Measurements from ENCODE around the gene TLR5. TPM values are rescaled to one million over a fixed set of nuclear protein-coding genes. Genes with fewer than 3 reads are reported as not detected.

TLR5 gene
- total RNA-seq, 2 donors from 2014 or later: not detected

DNA sequence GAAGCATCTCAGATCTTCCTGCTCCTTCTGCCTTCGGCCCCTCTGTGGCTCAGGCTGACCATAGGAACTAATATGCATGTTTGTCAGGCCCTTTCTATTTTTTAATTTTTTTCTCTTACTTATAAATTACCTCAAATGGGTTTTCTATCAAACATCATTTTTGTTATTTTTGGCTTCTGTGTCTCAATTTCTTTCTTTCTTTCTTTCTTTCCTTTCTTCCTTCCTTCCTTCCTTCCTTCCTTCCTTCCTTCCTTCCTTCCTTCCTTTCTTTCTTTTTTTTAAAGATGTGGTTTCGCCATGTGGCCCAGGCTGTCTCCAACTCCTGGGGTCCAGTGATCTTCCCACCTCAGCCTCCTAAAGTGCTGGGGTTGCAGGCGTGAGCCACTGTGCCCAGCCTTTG is 36.2 kb upstream of the TLR5 start:
- WGBS, 2 experiments (ENCODE audit: insufficient coverage in 1 of 2, insufficient read length in 1 of 2): 91 to 94% methylated on average over 2 to 3 of the region's 3 CpGs
- Mint-ChIP-seq H3K4me1 (peaks cover 4% of the 10 kb centered on the region), H3K9me3 (peaks cover 4% of the 10 kb centered on the region), H3K27me3 (ENCODE audit: insufficient read depth) (peaks cover 34% of the 10 kb centered on the region), H3K4me3 (no peak overlapping the region), H3K36me3 (ENCODE audit: low read depth) (no peaks in the 10 kb centered on the region), H3K27ac (no peak overlapping the region)
- Histone ChIP-seq H3K4me3 (ENCODE audit: low read length) (no peak overlapping the region), H3K36me3 (ENCODE audit: control insufficient read depth, insufficient read depth, low read length) (no peaks in the 10 kb centered on the region), H3K4me1 (ENCODE audit: control insufficient read depth, insufficient read depth, low read length) (no peaks in the 10 kb centered on the region), H3K27ac (ENCODE audit: low read depth, low read length) (no peak overlapping the region), H3K27me3 (ENCODE audit: control insufficient read depth, insufficient read depth, low read length, poor library complexity, severe bottlenecking) (peaks cover 16% of the 10 kb centered on the region), H3K9ac (ENCODE audit: extremely low read depth, low read length, poor library complexity, severe bottlenecking) (no peak overlapping the region), H3K9me3 (ENCODE audit: control insufficient read depth, low read length) (no peaks in the 10 kb centered on the region)
- TF ChIP-seq, protein P1, sequence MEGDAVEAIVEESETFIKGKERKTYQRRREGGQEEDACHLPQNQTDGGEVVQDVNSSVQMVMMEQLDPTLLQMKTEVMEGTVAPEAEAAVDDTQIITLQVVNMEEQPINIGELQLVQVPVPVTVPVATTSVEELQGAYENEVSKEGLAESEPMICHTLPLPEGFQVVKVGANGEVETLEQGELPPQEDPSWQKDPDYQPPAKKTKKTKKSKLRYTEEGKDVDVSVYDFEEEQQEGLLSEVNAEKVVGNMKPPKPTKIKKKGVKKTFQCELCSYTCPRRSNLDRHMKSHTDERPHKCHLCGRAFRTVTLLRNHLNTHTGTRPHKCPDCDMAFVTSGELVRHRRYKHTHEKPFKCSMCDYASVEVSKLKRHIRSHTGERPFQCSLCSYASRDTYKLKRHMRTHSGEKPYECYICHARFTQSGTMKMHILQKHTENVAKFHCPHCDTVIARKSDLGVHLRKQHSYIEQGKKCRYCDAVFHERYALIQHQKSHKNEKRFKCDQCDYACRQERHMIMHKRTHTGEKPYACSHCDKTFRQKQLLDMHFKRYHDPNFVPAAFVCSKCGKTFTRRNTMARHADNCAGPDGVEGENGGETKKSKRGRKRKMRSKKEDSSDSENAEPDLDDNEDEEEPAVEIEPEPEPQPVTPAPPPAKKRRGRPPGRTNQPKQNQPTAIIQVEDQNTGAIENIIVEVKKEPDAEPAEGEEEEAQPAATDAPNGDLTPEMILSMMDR (conservative IDR thresholded peaks at IDR 0.05): no peak
- no peak for DNase-seq

DNA sequence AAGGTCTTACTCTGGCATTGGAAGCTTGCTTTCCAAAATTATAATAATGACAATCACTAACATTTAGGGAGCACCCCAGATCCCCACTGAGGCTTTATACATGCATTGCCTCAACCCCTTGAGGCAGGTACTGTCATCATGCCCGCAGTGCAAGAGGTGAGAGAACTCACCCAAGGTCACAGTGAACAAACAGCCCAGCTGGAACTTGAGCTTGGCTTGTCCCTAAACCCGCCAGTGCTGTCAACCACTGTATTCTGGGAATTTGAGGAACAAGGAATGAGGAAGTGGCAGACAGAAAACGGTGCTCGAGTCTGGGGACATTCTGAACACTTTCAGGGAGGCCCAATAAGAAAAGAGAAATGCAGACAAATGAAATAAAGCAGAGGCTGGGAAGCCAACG is 34.6 kb upstream of the TLR5 start:
- 82 to 85% methylated on average over 5 of the region's 5 CpGs for WGBS, 2 experiments (ENCODE audit: insufficient coverage in 1 of 2, insufficient read length in 1 of 2)
- no peak overlapping the region for H3K4me3 Mint-ChIP-seq
- peaks cover 4% of the 10 kb centered on the region for H3K9me3 Mint-ChIP-seq
- no peak overlapping the region for H3K27ac ChIP-seq (ENCODE audit: low read depth, low read length)
- H3K4me1 ChIP-seq (ENCODE audit: control insufficient read depth, insufficient read depth, low read length): no peaks in the 10 kb centered on the region
- H3K36me3 Mint-ChIP-seq (ENCODE audit: low read depth): no peaks in the 10 kb centered on the region
- H3K27me3 ChIP-seq (ENCODE audit: control insufficient read depth, insufficient read depth, low read length, poor library complexity, severe bottlenecking): peaks cover 16% of the 10 kb centered on the region
- no peak overlapping the region for H3K9ac ChIP-seq (ENCODE audit: extremely low read depth, low read length, poor library complexity, severe bottlenecking)
- TF ChIP-seq, protein P1 (conservative IDR thresholded peaks at IDR 0.05): no peak
- H3K4me3 ChIP-seq (ENCODE audit: low read length): no peak overlapping the region
- no peaks in the 10 kb centered on the region for H3K36me3 ChIP-seq (ENCODE audit: control insufficient read depth, insufficient read depth, low read length)
- H3K4me1 Mint-ChIP-seq: peaks cover 4% of the 10 kb centered on the region
- DNase-seq: no peak
- H3K9me3 ChIP-seq (ENCODE audit: control insufficient read depth, low read length): no peaks in the 10 kb centered on the region
- H3K27me3 Mint-ChIP-seq (ENCODE audit: insufficient read depth): peaks cover 33% of the 10 kb centered on the region
- no peak overlapping the region for H3K27ac Mint-ChIP-seq

DNA sequence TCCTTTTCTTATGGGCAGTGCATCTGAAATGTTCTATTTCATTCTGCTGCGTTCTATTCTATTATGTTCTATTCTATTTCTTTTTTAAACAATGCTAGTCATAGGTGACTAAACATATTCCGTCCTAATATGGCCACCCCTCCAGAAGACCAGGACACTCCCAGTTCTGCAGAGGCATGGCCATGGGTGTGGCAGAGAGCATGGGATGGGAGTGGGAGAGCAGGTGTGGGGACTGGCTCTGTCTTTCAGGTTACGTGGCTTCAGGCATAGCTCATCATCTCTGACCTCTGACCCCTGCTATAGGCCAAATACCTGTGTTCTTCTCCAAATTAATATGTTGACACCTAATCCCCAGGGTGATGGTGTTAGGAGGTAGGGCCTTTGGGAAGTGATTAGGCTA is 33.4 kb upstream of the TLR5 start:
- Histone ChIP-seq H3K9ac (ENCODE audit: extremely low read depth, low read length, poor library complexity, severe bottlenecking) (no peak overlapping the region), H3K27ac (ENCODE audit: low read depth, low read length) (no peak overlapping the region), H3K36me3 (ENCODE audit: control insufficient read depth, insufficient read depth, low read length) (no peaks in the 10 kb centered on the region), H3K27me3 (ENCODE audit: control insufficient read depth, insufficient read depth, low read length, poor library complexity, severe bottlenecking) (peaks cover 8% of the 10 kb centered on the region), H3K4me3 (ENCODE audit: low read length) (no peak overlapping the region), H3K9me3 (ENCODE audit: control insufficient read depth, low read length) (no peaks in the 10 kb centered on the region), H3K4me1 (ENCODE audit: control insufficient read depth, insufficient read depth, low read length) (no peaks in the 10 kb centered on the region)
- Mint-ChIP-seq H3K27me3 (ENCODE audit: insufficient read depth) (peaks cover 20% of the 10 kb centered on the region), H3K4me1 (peaks cover 4% of the 10 kb centered on the region), H3K9me3 (peaks cover 7% of the 10 kb centered on the region), H3K36me3 (ENCODE audit: low read depth) (no peaks in the 10 kb centered on the region), H3K4me3 (no peak overlapping the region), H3K27ac (no peak overlapping the region)
- WGBS, 2 experiments (ENCODE audit: insufficient coverage in 1 of 2, insufficient read length in 1 of 2): 90 to 100% methylated on average over 1 to 3 of the region's 3 CpGs
- no peak for DNase-seq
- TF ChIP-seq, protein P1 (conservative IDR thresholded peaks at IDR 0.05): no peak

Measured in endodermal cell (in vitro differentiated cells).